Osteoblast (primary cell): ENCODE measurements around the gene SLC38A9. TPM values are rescaled to one million over a fixed set of nuclear protein-coding genes. Genes with fewer than 3 reads are reported as not detected.
"Not testable (repeated sequence)": the region's sequence is repeated elsewhere in the genome, so short reads cannot be mapped to it uniquely, and the experiment has no call there.

Experiments
- DNase-seq: peaks from one replicate; pipeline ENCODE4 v3.0.0; 2011; ENCODE audit warnings: low spot score, mixed read lengths; ENCODE audit not compliant: insufficient read length; ENCODE audit errors: missing footprints
- H2AFZ ChIP-seq: 2 replicates; pipeline ENCODE4 v1.6.0; 2011; ENCODE audit warnings: mild to moderate bottlenecking, low read length
- H3K27ac ChIP-seq: 2 replicates; pipeline ENCODE4 v1.5.1; 2011; ENCODE audit warnings: mild to moderate bottlenecking, low read depth, low read length, moderate library complexity
- H3K27me3 ChIP-seq: 2 replicates; pipeline ENCODE4 v1.6.0; 2012; ENCODE audit warnings: mild to moderate bottlenecking, control low read depth, inconsistent platforms, low read length, moderate library complexity; ENCODE audit not compliant: insufficient read depth
- H3K36me3 ChIP-seq: 2 replicates; pipeline ENCODE4 v1.5.1; 2011; ENCODE audit warnings: mild to moderate bottlenecking, low read length, control low read depth, moderate library complexity; ENCODE audit not compliant: insufficient read depth
- H3K4me1 ChIP-seq: 2 replicates; pipeline ENCODE4 v1.5.1; 2011; ENCODE audit warnings: mild to moderate bottlenecking, low read length, control low read depth, moderate library complexity; ENCODE audit not compliant: insufficient read depth
- H3K4me2 ChIP-seq: 2 replicates; pipeline ENCODE4 v1.6.0; 2011; ENCODE audit warnings: mild to moderate bottlenecking, low read length; ENCODE audit not compliant: insufficient read depth
- H3K4me3 ChIP-seq: fragments of 200-600 bp; sonication (generic); 3 replicates; pipeline ENCODE4 v1.5.1; 2012; ENCODE audit warnings: mild to moderate bottlenecking, low read length, inconsistent platforms; ENCODE audit not compliant: insufficient read depth
- H3K79me2 ChIP-seq: 2 replicates; pipeline ENCODE4 v1.6.0; 2012; ENCODE audit warnings: mild to moderate bottlenecking, low read length, control low read depth, inconsistent platforms; ENCODE audit not compliant: insufficient read depth
- H3K9me3 ChIP-seq: 2 replicates; pipeline ENCODE4 v1.5.1; 2011; ENCODE audit warnings: low read depth, low read length, control low read depth
- H4K20me1 ChIP-seq: 2 replicates; pipeline ENCODE4 v1.6.0; 2012; ENCODE audit warnings: mild to moderate bottlenecking, low read length, control low read depth; ENCODE audit not compliant: insufficient read depth
- CTCF ChIP-seq: IDR thresholded peaks from 2 replicates; pipeline ENCODE4 v1.5.1; 2011; ENCODE audit warnings: mild to moderate bottlenecking, low read depth, low read length, moderate library complexity; ENCODE audit errors: extremely low read depth
- total RNA-seq: library from RNA; depleted of rRNA; stranded (reverse); fragments of >200 nt; gene quantifications from 2 replicates; pipeline ENCODE4 v1.2.3, GENCODE V29; 2012

Gene SLC38A9
- total RNA-seq, 1 donor, result 42.3 TPM

- H2AFZ ChIP-seq, result no peak overlapping the region
- H3K27ac ChIP-seq, result no peak overlapping the region
- H3K79me2 ChIP-seq, result no peaks in the 10 kb centered on the region
- H3K4me2 ChIP-seq, result no peak overlapping the region
- TF ChIP-seq CTCF, result no peak
- no peaks in the 10 kb centered on the region for H3K36me3 ChIP-seq
- H3K4me1 ChIP-seq, result no peaks in the 10 kb centered on the region
- DNase-seq, result no peak
- H4K20me1 ChIP-seq, result no peaks in the 10 kb centered on the region
- no peak overlapping the region for H3K4me3 ChIP-seq
- H3K27me3 ChIP-seq, result peaks cover 7% of the 10 kb centered on the region
- no peaks in the 10 kb centered on the region for H3K9me3 ChIP-seq
Measured at GRCh38 chr5:55731848-55732247, 19.7 kb upstream of the SLC38A9 start.

GRCh38 chr5:55724281-55724680 is 12.2 kb upstream of the SLC38A9 start:
- no peak overlapping the region for H3K27ac ChIP-seq
- H3K79me2 ChIP-seq, result no peaks in the 10 kb centered on the region
- H3K4me1 ChIP-seq, result no peaks in the 10 kb centered on the region
- H3K9me3 ChIP-seq, result no peaks in the 10 kb centered on the region
- no peak overlapping the region for H3K4me2 ChIP-seq
- H3K4me3 ChIP-seq, result no peak overlapping the region
- H3K36me3 ChIP-seq, result no peaks in the 10 kb centered on the region
- no peak for TF ChIP-seq CTCF
- no peak overlapping the region for H2AFZ ChIP-seq
- no peak for DNase-seq
- no peaks in the 10 kb centered on the region for H4K20me1 ChIP-seq
- H3K27me3 ChIP-seq, result no peaks in the 10 kb centered on the region

- no peak overlapping the region for H3K4me2 ChIP-seq
- TF ChIP-seq CTCF, result no peak
Measured at GRCh38 chr5:55720188-55720703, 8.1 kb upstream of the SLC38A9 start.

GRCh38 chr5:55719026-55719425 is 6.9 kb upstream of the SLC38A9 start:
- not testable (repeated sequence) for H4K20me1 ChIP-seq, H3K79me2 ChIP-seq

More at GRCh38 chr5:55720188-55720703, 8.1 kb upstream of the SLC38A9 start:
- Histone ChIP-seq H3K4me1 (no peaks in the 10 kb centered on the region), H3K27ac (no peak overlapping the region), H3K4me3 (no peak overlapping the region), H3K79me2 (no peaks in the 10 kb centered on the region), H3K9me3 (no peaks in the 10 kb centered on the region), H4K20me1 (no peaks in the 10 kb centered on the region), H3K36me3 (no peaks in the 10 kb centered on the region), H2AFZ (no peak overlapping the region), H3K27me3 (no peaks in the 10 kb centered on the region)
- DNase-seq, result no peak

More at GRCh38 chr5:55719026-55719425, 6.9 kb upstream of the SLC38A9 start:
- not testable (repeated sequence) for H3K27ac ChIP-seq, H3K27me3 ChIP-seq, H3K4me1 ChIP-seq, H3K9me3 ChIP-seq, DNase-seq, H3K4me3 ChIP-seq, H3K4me2 ChIP-seq, H3K36me3 ChIP-seq, H2AFZ ChIP-seq
